Measurements from ENCODE around the gene FBN2. TPM values are rescaled to one million over a fixed set of nuclear protein-coding genes. Genes with fewer than 3 reads are reported as not detected.

Gene FBN2
- total and polyA plus RNA-seq, 2 of the 4 experiments (the other 2 are of a cell fraction) = 26.7 to 69.0 TPM

- H3K79me1 ChIP-seq (ENCODE audit: low read depth in 1 of 2, low read length in 2 of 2) = no peaks in the 10 kb centered on the region
- no peak overlapping the region for H3K14ac ChIP-seq (replicated peaks; ENCODE audit: low read depth, low read length)
- H4K8ac ChIP-seq (ENCODE audit: low read depth in 2 of 2, low read length in 2 of 2) = no peak overlapping the region
- BruUV-seq (replicated peaks) = no TSS peak
- H3K36me3 ChIP-seq (ENCODE audit: control insufficient read depth, insufficient read depth, low read length) = peaks cover 7% of the 10 kb centered on the region
- no peak overlapping the region for H3K18ac ChIP-seq (ENCODE audit: low read depth, low read length)
- H2BK120ac ChIP-seq (ENCODE audit: low read depth, low read length) = no peak overlapping the region
- intact Hi-C loops (cut with micrococcal nuclease) = no loop called here
- H4K91ac ChIP-seq (ENCODE audit: insufficient read depth, low read depth, low read length) = no peak overlapping the region
- H2AK5ac ChIP-seq (ENCODE audit: low read depth, low read length) = no peak overlapping the region
- no peak overlapping the region for H3K9ac ChIP-seq (ENCODE audit: low read depth, low read length)
- no peak overlapping the region for H3K56ac ChIP-seq (ENCODE audit: extremely low read depth, insufficient read depth, low read length)
- CTCF ChIA-PET = no interaction called here
- TF ChIP-seq RCOR1 (IDR thresholded peaks at IDR 0.05; ENCODE audit: insufficient replicate concordance, low read length) = no peak
- no peak for TF ChIP-seq USF2 (IDR thresholded peaks at IDR 0.05; ENCODE audit: low read depth, low read length)
- TF ChIP-seq MAZ (IDR thresholded peaks at IDR 0.05; ENCODE audit: borderline replicate concordance, low read depth, low read length) = no peak
- no peak for TF ChIP-seq MXI1 (IDR thresholded peaks at IDR 0.05; ENCODE audit: borderline replicate concordance, low read depth, low read length)
- no peak for TF ChIP-seq CTCF (conservative IDR thresholded peaks at IDR 0.05; ENCODE audit: low read depth, low read length)
- no peak for TF ChIP-seq SMC3 (IDR thresholded peaks at IDR 0.05; ENCODE audit: low read depth, low read length)
- TF ChIP-seq RFX5 (IDR thresholded peaks at IDR 0.05; ENCODE audit: low read depth, low read length) = no peak
- in situ Hi-C loops (cut with MboI; ENCODE audit: low sequenced_read_pairs) = no loop called here
- ATAC-seq (ENCODE audit: low read depth) (no peak), DNase-seq (no peak)
- H3K9me3 ChIP-seq (ENCODE audit: control insufficient read depth, insufficient read depth, low read length) = peaks cover 3% of the 10 kb centered on the region; the same call in 1 of the 2 replicates
- H2BK15ac ChIP-seq (ENCODE audit: low read depth, low read length) = no peak overlapping the region
- H4K20me1 ChIP-seq (ENCODE audit: insufficient read depth, low read length) = no peaks in the 10 kb centered on the region
- H2AFZ ChIP-seq (replicated peaks; ENCODE audit: low read length, poor library complexity) = no peak overlapping the region
- no peak overlapping the region for H3K4me2 ChIP-seq (ENCODE audit: low read depth, low read length)
- dilution Hi-C loops (cut with HindIII; ENCODE audit: low sequenced_read_pairs, unreplicated experiment) = no loop called here
- H2BK5ac ChIP-seq (ENCODE audit: low read depth, low read length, poor library complexity, severe bottlenecking) = no peak overlapping the region
- peaks cover 4% of the 10 kb centered on the region for H3K4me1 ChIP-seq (ENCODE audit: control insufficient read depth, insufficient read depth, low read length)
- H3K27me3 ChIP-seq (ENCODE audit: control insufficient read depth, insufficient read depth, low read length) = no peaks in the 10 kb centered on the region
- H3K4ac ChIP-seq (ENCODE audit: low read depth, low read length) = no peak overlapping the region
- H3K27ac ChIP-seq (ENCODE audit: insufficient read depth, low read length) = no peak overlapping the region
- no peak overlapping the region for H3K23ac ChIP-seq (ENCODE audit: low read depth, low read length)
- WGBS, 2 experiments (ENCODE audit: extremely low coverage in 2 of 2, insufficient read length in 1 of 2) = 100% methylated on average over 2 of the region's 7 CpGs; no CpG with 5 or more reads in 1 of the 2 experiments
- H3K4me3 ChIP-seq (ENCODE audit: insufficient read depth, low read depth, low read length) = no peak overlapping the region
- POLR2A ChIA-PET (ENCODE audit: unreplicated experiment) = no interaction called here
- H2AK9ac ChIP-seq (replicated peaks; ENCODE audit: low read depth, low read length, poor library complexity) = no peak overlapping the region
- peaks cover 3% of the 10 kb centered on the region; the same call in 1 of the 2 replicates for H3K9me1 ChIP-seq (ENCODE audit: insufficient read depth, low read length)
- no peak overlapping the region for H4K5ac ChIP-seq (ENCODE audit: low read depth, low read length)
- no peak overlapping the region for H2BK20ac ChIP-seq (ENCODE audit: low read depth, low read length)
These were observed 284.2 kb downstream of the FBN2 start for GRCh38 chr5:128253880-128254279.
